ENCODE data around the gene ANKRD10. TPM values are rescaled to one million over a fixed set of nuclear protein-coding genes. Genes with fewer than 3 reads are reported as not detected.
A peak's percentile ranks its signal among the peaks of the same experiment; 100 is the strongest.

The ANKRD10 gene
- total RNA-seq, 2 experiments from 2014 or later = 75.5 to 83.8 TPM

DNA sequence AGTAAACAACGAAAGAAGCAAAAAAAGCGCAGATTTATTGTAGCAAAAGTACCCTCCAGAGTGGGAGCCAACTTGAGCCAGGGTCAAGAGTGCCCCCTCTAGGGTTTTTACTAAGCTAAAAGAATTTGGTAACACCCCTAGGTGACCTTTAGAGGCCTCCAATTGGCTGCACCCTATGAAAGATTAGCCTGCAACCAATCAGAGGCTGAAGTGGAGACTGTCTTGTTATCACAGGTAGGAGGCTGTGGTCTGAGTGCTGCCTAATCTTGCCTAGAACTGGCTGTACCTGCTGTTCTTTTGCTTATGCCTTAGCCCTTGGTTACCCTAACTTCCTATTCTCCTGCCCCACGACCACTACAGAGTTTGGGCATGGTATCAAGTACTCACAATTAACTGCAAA lies 38.3 kb downstream of the ANKRD10 start:
- no peak overlapping the region for H3K27ac Mint-ChIP-seq
- H3K36me3 Mint-ChIP-seq (ENCODE audit: low read depth) = no peaks in the 10 kb centered on the region
- Histone ChIP-seq H3K4me1 (ENCODE audit: insufficient read depth, low read length) (peaks cover 16% of the 10 kb centered on the region), H3K4me3 (ENCODE audit: low read length) (no peak overlapping the region), H3K27ac (ENCODE audit: low read depth in 1 of 2, low read length in 2 of 2) (no peak overlapping the region), H3K9me3 (ENCODE audit: control insufficient read depth in 1 of 2, insufficient read depth in 1 of 2, low read length in 2 of 2) (peaks cover 0 to 12% of the 10 kb centered on the region in 2 experiments), H3K36me3 (ENCODE audit: insufficient read depth, low read length) (no peaks in the 10 kb centered on the region), H3K27me3 (ENCODE audit: control insufficient read depth in 1 of 2, insufficient read depth in 2 of 2, low read length in 2 of 2) (peaks cover 0 to 4% of the 10 kb centered on the region in 2 experiments)
- TF ChIP-seq, protein P1, sequence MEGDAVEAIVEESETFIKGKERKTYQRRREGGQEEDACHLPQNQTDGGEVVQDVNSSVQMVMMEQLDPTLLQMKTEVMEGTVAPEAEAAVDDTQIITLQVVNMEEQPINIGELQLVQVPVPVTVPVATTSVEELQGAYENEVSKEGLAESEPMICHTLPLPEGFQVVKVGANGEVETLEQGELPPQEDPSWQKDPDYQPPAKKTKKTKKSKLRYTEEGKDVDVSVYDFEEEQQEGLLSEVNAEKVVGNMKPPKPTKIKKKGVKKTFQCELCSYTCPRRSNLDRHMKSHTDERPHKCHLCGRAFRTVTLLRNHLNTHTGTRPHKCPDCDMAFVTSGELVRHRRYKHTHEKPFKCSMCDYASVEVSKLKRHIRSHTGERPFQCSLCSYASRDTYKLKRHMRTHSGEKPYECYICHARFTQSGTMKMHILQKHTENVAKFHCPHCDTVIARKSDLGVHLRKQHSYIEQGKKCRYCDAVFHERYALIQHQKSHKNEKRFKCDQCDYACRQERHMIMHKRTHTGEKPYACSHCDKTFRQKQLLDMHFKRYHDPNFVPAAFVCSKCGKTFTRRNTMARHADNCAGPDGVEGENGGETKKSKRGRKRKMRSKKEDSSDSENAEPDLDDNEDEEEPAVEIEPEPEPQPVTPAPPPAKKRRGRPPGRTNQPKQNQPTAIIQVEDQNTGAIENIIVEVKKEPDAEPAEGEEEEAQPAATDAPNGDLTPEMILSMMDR (IDR thresholded peaks at IDR 0.05) = no peak
- intact Hi-C loops (cut with DNase I, micrococcal nuclease) = no loop called here
- H3K4me1 Mint-ChIP-seq (ENCODE audit: low read depth) = peaks cover 8% of the 10 kb centered on the region
- peaks cover 8% of the 10 kb centered on the region for H3K27me3 Mint-ChIP-seq
- ATAC-seq (ENCODE audit: poor library complexity) (no peak), DNase-seq (no peak)
- no peaks in the 10 kb centered on the region for H3K9me3 Mint-ChIP-seq
- CTCF ChIA-PET = no interaction called here
- no peak overlapping the region for H3K4me3 Mint-ChIP-seq
- POLR2A ChIA-PET = no interaction called here

DNA sequence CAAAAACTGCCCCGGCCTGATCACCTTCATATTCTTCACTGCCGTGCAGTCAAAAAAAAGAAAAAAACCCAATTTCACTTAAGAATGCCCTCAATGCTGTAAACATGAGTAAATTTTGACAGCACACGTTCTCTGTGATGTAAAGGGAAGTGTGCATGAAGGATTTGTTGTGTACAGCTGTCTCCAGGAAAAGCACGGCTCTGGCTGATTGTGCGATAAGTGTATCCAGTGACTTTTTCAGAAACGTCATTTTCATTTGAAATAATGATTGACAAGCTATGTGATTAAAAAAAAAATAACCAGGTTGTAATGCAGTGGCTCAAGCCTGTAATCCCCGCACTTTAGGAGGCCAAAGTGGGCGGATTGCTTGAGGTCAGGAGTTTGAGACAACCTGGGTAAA lies 39.6 kb downstream of the ANKRD10 start:
- intact Hi-C loops (cut with DNase I, micrococcal nuclease) = no loop called here
- Mint-ChIP-seq H3K4me1 (ENCODE audit: low read depth) (peaks cover 13% of the 10 kb centered on the region), H3K36me3 (ENCODE audit: low read depth) (no peaks in the 10 kb centered on the region), H3K27me3 (peaks cover 22% of the 10 kb centered on the region), H3K27ac (no peak overlapping the region), H3K9me3 (no peaks in the 10 kb centered on the region), H3K4me3 (peak overlapping the region; percentile 50)
- Histone ChIP-seq H3K27me3 (ENCODE audit: control insufficient read depth in 1 of 2, insufficient read depth in 2 of 2, low read length in 2 of 2) (peaks cover 2 to 7% of the 10 kb centered on the region in 2 experiments), H3K27ac (ENCODE audit: low read depth in 1 of 2, low read length in 2 of 2) (no peak overlapping the region), H3K4me3 (ENCODE audit: low read length) (peak overlapping the region; percentile 34), H3K36me3 (ENCODE audit: insufficient read depth, low read length) (no peaks in the 10 kb centered on the region), H3K9me3 (ENCODE audit: control insufficient read depth in 1 of 2, insufficient read depth in 1 of 2, low read length in 2 of 2) (peaks cover 0 to 12% of the 10 kb centered on the region in 2 experiments), H3K4me1 (ENCODE audit: insufficient read depth, low read length) (peaks cover 16% of the 10 kb centered on the region)
- DNase-seq (peak in 1 of 14 experiments; percentile 11), ATAC-seq (ENCODE audit: poor library complexity) (peak; percentile 14)
- TF ChIP-seq, protein P1 (IDR thresholded peaks at IDR 0.05) = no peak
- ChIA-PET POLR2A (interaction anchor here (0.6 kb wide), 1 partner anchor 28 kb away, joined by 3 read pairs; no protein-coding TSS in a partner anchor), CTCF (no interaction called here)

DNA sequence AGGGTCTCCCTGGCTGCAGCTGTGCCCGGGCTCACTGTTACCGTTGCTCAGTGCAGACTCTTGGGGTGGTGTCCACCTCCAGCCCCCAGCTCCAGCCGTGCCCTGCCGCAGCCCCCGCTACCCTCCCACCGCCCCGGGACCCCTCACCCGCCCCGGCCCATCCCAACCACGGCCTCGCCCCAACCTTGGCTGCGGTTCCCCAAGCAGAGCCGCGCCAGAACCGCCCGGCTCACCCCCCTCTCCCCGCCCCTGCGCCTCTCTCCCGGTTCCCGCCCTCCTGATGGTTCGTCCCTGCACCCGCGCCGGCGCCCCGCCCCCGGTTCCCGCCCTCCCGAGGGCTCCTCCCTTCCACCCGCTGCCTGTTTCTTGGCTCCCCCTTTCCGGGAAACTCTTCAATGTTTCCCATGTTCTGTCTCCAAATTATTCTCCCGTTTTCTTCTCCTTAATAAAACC lies 40.3 kb downstream of the ANKRD10 start:
- Histone ChIP-seq H3K4me1 (ENCODE audit: insufficient read depth, low read length) (peaks cover 23% of the 10 kb centered on the region), H3K36me3 (ENCODE audit: insufficient read depth, low read length) (no peaks in the 10 kb centered on the region), H3K27me3 (ENCODE audit: control insufficient read depth in 1 of 2, insufficient read depth in 2 of 2, low read length in 2 of 2) (peaks cover 9 to 13% of the 10 kb centered on the region in 2 experiments), H3K4me3 (ENCODE audit: low read length) (peak overlapping the region; percentile 34), H3K9me3 (ENCODE audit: control insufficient read depth in 1 of 2, insufficient read depth in 1 of 2, low read length in 2 of 2) (peaks cover 0 to 12% of the 10 kb centered on the region in 2 experiments), H3K27ac (ENCODE audit: low read depth in 1 of 2, low read length in 2 of 2) (no peak overlapping the region)
- TF ChIP-seq, protein P1 (IDR thresholded peaks at IDR 0.05) = no peak
- H3K9me3 Mint-ChIP-seq = no peaks in the 10 kb centered on the region
- POLR2A ChIA-PET = no interaction called here
- no peak overlapping the region for H3K27ac Mint-ChIP-seq
- intact Hi-C loops (cut with DNase I, micrococcal nuclease) = no loop called here
- peaks cover 29% of the 10 kb centered on the region for H3K27me3 Mint-ChIP-seq
- CTCF ChIA-PET = no interaction called here
- H3K36me3 Mint-ChIP-seq (ENCODE audit: low read depth) = no peaks in the 10 kb centered on the region
- ATAC-seq (ENCODE audit: poor library complexity) = no peak
- peaks cover 18% of the 10 kb centered on the region for H3K4me1 Mint-ChIP-seq (ENCODE audit: low read depth)
- peak in 10 of 14 experiments; percentile 6 to 60 (median 37) for DNase-seq
- H3K4me3 Mint-ChIP-seq = peak overlapping the region; percentile 50

Data from CD4-positive, alpha-beta T cell (primary cell).